OCI-LY1 (cell line): ENCODE measurements around the gene ALOX5.

Experiments used
- H2AFZ ChIP-seq: fragments of 200-600 bp; sonication (generic), shearing (Covaris generic); 2 replicates; pipeline ENCODE4 v1.6.0; 2014; ENCODE audit warnings: antibody characterized with exemption, mild to moderate bottlenecking, low read length
- H3F3A ChIP-seq: fragments of 200-600 bp; sonication (generic), shearing (Covaris generic); 2 replicates; pipeline ENCODE4 v1.6.0; 2014; ENCODE audit warnings: mild to moderate bottlenecking, antibody characterized with exemption, low read length, moderate library complexity; ENCODE audit not compliant: insufficient read depth
- H3K27ac ChIP-seq: fragments of 200-600 bp; sonication (generic); 2 replicates; pipeline ENCODE4 v1.5.1; 2014; ENCODE audit warnings: low read length, mixed run types, mild to moderate bottlenecking, low read depth; ENCODE audit not compliant: poor library complexity, severe bottlenecking
- H3K27me3 ChIP-seq: fragments of 200-600 bp; sonication (generic); 2 replicates; pipeline ENCODE4 v1.6.0; 2014; ENCODE audit warnings: antibody characterized with exemption, mild to moderate bottlenecking, low read length, moderate library complexity; ENCODE audit not compliant: insufficient read depth
- H3K36me3 ChIP-seq: fragments of 200-600 bp; sonication (generic); 2 replicates; pipeline ENCODE4 v1.6.1; 2014; ENCODE audit warnings: mild to moderate bottlenecking, antibody characterized with exemption, low read length, moderate library complexity, mixed read lengths; ENCODE audit not compliant: insufficient read depth
- H3K4me1 ChIP-seq: fragments of 200-600 bp; sonication (generic); 2 replicates; pipeline ENCODE4 v1.5.1; 2014; ENCODE audit warnings: mild to moderate bottlenecking, low read length, moderate library complexity; ENCODE audit not compliant: insufficient read depth, severe bottlenecking
- H3K4me2 ChIP-seq: fragments of 200-600 bp; sonication (generic), shearing (Covaris generic); 2 replicates; pipeline ENCODE4 v1.6.1; 2014; ENCODE audit warnings: low read length
- H3K4me3 ChIP-seq: fragments of 200-600 bp; sonication (generic); 2 replicates; pipeline ENCODE4 v1.5.1; 2014; ENCODE audit warnings: low read length, low read depth, mild to moderate bottlenecking, mixed read lengths; ENCODE audit not compliant: poor library complexity, severe bottlenecking
- H3K79me2 ChIP-seq: fragments of 200-600 bp; shearing (Covaris generic); 2 replicates; pipeline ENCODE4 v1.6.1; 2016; ENCODE audit warnings: mixed run types, low read length, mixed read lengths; ENCODE audit not compliant: insufficient read depth
- H3K9ac ChIP-seq: fragments of 200-600 bp; sonication (generic), shearing (Covaris generic); 2 replicates; pipeline ENCODE4 v1.6.1; 2014; ENCODE audit warnings: mild to moderate bottlenecking, low read length, mixed read lengths
- H3K9me2 ChIP-seq: fragments of 200-600 bp; sonication (generic), shearing (Covaris generic); 2 replicates; pipeline ENCODE4 v1.6.1; 2014; ENCODE audit warnings: low read depth, mild to moderate bottlenecking, low read length, mixed read lengths
- H3K9me3 ChIP-seq: fragments of 200-600 bp; shearing (Covaris generic); 2 replicates; pipeline ENCODE4 v1.6.1; 2014; ENCODE audit warnings: low read length, mixed read lengths
- H4K20me1 ChIP-seq: fragments of 200-600 bp; sonication (generic), shearing (Covaris generic); 2 replicates; pipeline ENCODE4 v1.6.0; 2016; ENCODE audit warnings: mild to moderate bottlenecking, low read length; ENCODE audit not compliant: insufficient read depth
- EZH2 ChIP-seq: fragments of 200-600 bp; sonication (generic), shearing (Covaris generic); IDR thresholded peaks from 2 replicates; pipeline ENCODE4 v1.8.0; 2017; ENCODE audit warnings: borderline replicate concordance, mixed run types, mild to moderate bottlenecking, antibody characterized with exemption, low read length, moderate library complexity, mixed read lengths
- TF ChIP-seq, protein P1 (sequence below): fragments of 200-600 bp; sonication (generic), shearing (Covaris generic); IDR thresholded peaks from 2 replicates; pipeline ENCODE4 v1.5.1; 2017; ENCODE audit warnings: mild to moderate bottlenecking, antibody characterized with exemption, low read length, moderate library complexity, mixed read lengths

The ALOX5 gene

DNA sequence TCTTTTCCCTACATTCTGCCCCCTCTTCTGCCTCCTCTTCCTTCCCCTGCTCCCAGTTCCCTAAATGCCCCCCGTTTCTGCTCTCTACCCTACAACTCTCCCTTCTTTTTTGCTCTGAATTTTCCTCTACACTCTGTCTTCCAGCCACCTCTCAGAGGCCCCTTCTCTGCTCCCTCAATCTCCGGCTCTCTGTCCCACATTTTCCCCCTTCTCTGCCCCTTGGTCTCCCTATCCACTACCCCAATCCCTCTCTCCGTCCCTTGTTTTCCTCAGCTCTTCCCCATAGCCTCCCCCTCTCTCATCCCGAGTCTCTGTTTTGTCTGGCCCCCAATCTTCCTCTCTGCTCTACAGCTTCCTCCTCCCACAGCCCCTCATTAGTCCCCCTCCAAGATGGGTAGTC is 3.3 kb downstream of the ALOX5 start:
- peaks cover 41% of the 10 kb centered on the region for H3K4me1 ChIP-seq
- H4K20me1 ChIP-seq = 0 out of 2 replicates have a peak, but pooled peaks cover 3% of the 10 kb centered on the region
- peak overlapping the region; percentile 60 for H3K4me2 ChIP-seq
- no peaks in the 10 kb centered on the region for H3F3A ChIP-seq
- peak overlapping the region; percentile 53 for H3K4me3 ChIP-seq
- no peaks in the 10 kb centered on the region for H3K9me3 ChIP-seq
- H3K36me3 ChIP-seq = peaks cover 80% of the 10 kb centered on the region
- no peaks in the 10 kb centered on the region for H3K9me2 ChIP-seq
- TF ChIP-seq, protein P1, sequence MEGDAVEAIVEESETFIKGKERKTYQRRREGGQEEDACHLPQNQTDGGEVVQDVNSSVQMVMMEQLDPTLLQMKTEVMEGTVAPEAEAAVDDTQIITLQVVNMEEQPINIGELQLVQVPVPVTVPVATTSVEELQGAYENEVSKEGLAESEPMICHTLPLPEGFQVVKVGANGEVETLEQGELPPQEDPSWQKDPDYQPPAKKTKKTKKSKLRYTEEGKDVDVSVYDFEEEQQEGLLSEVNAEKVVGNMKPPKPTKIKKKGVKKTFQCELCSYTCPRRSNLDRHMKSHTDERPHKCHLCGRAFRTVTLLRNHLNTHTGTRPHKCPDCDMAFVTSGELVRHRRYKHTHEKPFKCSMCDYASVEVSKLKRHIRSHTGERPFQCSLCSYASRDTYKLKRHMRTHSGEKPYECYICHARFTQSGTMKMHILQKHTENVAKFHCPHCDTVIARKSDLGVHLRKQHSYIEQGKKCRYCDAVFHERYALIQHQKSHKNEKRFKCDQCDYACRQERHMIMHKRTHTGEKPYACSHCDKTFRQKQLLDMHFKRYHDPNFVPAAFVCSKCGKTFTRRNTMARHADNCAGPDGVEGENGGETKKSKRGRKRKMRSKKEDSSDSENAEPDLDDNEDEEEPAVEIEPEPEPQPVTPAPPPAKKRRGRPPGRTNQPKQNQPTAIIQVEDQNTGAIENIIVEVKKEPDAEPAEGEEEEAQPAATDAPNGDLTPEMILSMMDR = no peak
- TF ChIP-seq EZH2 = no peak
- peak overlapping the region; percentile 70 for H3K27ac ChIP-seq
- H3K27me3 ChIP-seq = no peaks in the 10 kb centered on the region
- H3K79me2 ChIP-seq = peaks cover 62% of the 10 kb centered on the region
- H2AFZ ChIP-seq = no peak overlapping the region
- H3K9ac ChIP-seq = peak overlapping the region; percentile 22; the same call in 1 of the 2 replicates

DNA sequence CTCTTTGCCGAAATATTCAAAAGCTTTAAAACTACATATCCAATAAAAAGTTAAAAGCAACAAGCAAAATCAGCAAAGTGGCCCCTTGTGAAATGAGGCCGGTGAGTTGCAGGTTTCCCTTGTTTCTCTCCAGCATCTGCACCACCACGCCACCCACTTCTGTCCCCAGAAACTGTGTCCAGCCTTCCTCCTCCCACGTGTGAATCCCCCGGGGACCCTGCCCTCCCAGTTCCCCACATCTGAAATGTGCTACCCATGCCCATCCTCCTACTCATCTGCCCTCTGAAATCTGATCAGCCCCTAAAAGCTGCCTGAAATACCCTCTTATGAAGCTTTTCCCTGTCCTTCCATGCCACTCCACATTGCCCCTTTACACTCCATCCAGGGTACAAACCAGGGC is 3.8 kb downstream of the ALOX5 start:
- H3F3A ChIP-seq = no peaks in the 10 kb centered on the region
- H3K79me2 ChIP-seq = peaks cover 57% of the 10 kb centered on the region
- H2AFZ ChIP-seq = no peak overlapping the region
- H3K9me2 ChIP-seq = no peaks in the 10 kb centered on the region
- no peaks in the 10 kb centered on the region for H3K27me3 ChIP-seq
- H3K4me3 ChIP-seq = peak overlapping the region; percentile 53
- H3K36me3 ChIP-seq = peaks cover 85% of the 10 kb centered on the region
- no peak overlapping the region; the same call in 1 of the 2 replicates for H3K9ac ChIP-seq
- H3K27ac ChIP-seq = peak overlapping the region; percentile 70
- H3K4me1 ChIP-seq = peaks cover 38% of the 10 kb centered on the region
- 0 out of 2 replicates have a peak, but pooled peaks cover 3% of the 10 kb centered on the region for H4K20me1 ChIP-seq
- H3K4me2 ChIP-seq = peak overlapping the region; percentile 60
- no peaks in the 10 kb centered on the region for H3K9me3 ChIP-seq
- TF ChIP-seq EZH2 = no peak
- TF ChIP-seq, protein P1 = no peak

DNA sequence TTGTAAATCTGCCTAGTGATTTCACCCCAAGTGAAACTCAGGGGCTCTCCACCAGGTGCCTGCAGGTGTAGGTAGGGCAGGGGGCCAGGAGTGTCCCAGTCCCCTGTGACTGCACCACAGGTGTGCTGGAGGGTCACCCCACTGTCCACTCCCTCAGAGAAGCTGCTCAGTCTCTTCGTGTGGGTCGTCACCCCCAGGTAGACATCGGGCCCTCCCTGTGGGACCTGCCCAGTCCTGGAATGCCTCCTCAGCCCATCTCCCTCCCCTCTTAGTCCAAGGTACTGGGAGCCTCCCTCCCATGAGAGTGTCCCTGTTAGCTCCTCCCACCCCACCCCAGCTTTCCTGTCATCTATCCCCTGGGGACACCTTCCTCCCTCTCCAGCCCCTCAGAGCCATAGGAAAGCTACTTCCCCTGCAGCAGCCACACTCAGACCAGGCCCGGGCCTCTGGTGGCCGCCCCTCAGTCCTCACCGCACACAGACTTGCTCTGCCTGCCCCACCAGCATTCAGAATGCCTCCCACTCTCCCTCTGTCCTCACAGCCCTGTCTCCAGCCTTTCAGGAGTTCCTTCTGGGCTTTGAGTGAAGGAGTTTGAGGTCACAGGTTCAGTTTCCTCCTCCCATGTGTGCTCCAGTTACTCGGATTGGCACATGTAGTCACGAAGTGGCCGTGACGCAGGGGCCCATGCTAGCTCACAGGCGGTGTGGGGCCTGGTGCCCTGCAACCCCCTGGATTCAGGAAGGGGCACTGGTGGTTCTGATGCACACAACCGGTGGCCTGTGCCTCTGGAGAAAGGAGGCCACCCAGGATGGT is 5.1 kb downstream of the ALOX5 start:
- Histone ChIP-seq H3K9ac (no peak overlapping the region), H3K27ac (peak overlapping the region; percentile 10), H3K27me3 (no peaks in the 10 kb centered on the region)

More for the DNA sequence above, 5.1 kb downstream of the ALOX5 start:
- no peaks in the 10 kb centered on the region for H3K9me3 ChIP-seq
- H3K9me2 ChIP-seq = no peaks in the 10 kb centered on the region
- peaks cover 60% of the 10 kb centered on the region for H3K79me2 ChIP-seq
- no peaks in the 10 kb centered on the region for H3F3A ChIP-seq
- H3K4me2 ChIP-seq = no peak overlapping the region; the same call in 1 of the 2 replicates
- H3K4me3 ChIP-seq = no peak overlapping the region
- H3K4me1 ChIP-seq = peaks cover 38% of the 10 kb centered on the region
- no peak for TF ChIP-seq EZH2
- TF ChIP-seq, protein P1 = no peak
- 0 out of 2 replicates have a peak, but pooled peaks cover 3% of the 10 kb centered on the region for H4K20me1 ChIP-seq
- peaks cover 98% of the 10 kb centered on the region for H3K36me3 ChIP-seq
- no peak overlapping the region for H2AFZ ChIP-seq
